HG03139 (cell line): ENCODE data around the gene CMTM7.
A peak's percentile ranks its signal among the peaks of the same experiment; 100 is the strongest.

Experiments used
- ATAC-seq: cut with Tn5 transposase; IDR thresholded peaks from one replicate; pipeline ENCODE4 v1.9.1; 2021; ENCODE audit not compliant: unreplicated experiment

Gene CMTM7

DNA sequence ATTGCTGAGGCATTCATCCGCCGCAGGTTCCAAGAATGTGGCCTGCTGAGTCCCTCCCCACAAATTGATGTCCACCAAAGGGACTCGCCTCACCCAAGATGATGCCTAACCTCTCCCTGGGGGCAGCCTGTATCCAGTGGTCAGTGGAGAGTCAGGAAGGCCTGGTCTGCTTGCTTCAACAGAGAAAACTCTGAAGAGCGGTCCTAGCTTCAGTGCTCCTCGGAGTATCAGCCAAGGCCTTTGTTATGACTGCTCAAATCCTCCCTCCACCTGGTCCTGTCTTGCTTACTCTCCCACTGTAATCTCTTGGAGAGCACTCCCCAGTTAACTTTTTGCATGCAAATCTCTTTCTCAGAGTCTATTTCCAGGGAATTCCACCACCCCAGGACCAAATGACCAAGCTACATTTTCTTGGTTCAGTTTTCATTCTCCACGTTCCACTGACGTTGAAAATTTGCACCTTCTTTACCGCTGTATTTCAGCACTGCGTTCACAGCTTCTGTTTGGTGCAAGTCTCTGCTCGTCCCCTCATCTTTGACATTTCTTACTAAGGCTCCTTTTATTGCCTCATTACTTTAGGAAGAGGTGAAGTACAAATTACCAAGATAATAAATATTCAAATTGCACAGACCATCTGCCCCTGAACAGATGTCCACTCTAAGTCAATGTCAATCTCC, 22.3 kb downstream of the CMTM7 start:
- ATAC-seq = no peak

DNA sequence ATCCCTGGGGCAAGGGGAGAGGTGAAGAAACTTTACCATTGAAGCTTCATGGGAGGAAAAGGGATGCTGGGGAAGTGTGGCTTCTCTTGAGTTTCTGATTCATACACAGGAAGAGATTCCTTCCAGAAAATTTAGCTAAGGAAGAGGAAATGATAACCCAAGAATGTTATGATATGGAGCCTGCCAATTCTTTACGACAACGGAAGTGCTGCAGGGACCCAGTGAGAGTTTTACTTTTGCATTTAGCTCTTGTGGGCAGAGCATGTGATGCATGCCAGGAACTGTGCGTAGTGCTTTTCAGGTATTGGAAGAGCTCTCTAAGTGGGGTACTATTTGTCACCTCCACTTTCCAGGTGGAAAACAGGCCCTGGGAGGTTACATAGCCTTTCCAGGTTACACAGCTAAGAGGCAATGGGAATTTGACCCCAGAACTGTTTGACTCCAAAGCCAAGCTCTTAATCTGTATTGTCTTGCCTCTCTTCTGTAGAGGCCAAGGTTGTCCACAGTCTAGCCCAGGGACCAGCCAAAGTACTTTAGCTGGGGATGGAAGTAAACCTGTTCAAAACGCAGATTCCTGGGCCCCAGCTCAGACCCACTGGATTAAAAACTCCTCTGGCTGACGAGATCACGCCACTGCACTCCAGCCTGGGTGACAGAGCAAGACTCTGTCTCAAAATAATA, 23.0 kb downstream of the CMTM7 start:
- ATAC-seq = peak; percentile 63

DNA sequence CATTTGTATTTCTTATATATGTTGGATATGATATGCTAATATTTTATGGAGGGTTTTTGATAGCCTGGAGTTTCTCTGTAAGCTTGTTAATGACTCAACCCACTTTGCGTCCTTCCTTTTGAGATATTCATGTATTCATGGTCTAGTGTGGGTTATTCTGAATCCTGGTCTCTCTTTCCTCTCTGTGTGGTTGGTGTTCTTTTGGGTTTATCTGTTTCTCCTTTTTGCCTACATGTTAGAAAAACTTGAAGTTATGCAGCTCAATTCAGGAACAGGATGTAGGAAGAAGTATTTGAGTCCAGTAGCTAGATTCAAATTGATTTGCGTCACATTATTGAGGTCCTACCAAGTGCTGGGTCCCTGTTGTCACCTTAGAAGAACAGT, 28.1 kb downstream of the CMTM7 start:
- no peak for ATAC-seq

DNA sequence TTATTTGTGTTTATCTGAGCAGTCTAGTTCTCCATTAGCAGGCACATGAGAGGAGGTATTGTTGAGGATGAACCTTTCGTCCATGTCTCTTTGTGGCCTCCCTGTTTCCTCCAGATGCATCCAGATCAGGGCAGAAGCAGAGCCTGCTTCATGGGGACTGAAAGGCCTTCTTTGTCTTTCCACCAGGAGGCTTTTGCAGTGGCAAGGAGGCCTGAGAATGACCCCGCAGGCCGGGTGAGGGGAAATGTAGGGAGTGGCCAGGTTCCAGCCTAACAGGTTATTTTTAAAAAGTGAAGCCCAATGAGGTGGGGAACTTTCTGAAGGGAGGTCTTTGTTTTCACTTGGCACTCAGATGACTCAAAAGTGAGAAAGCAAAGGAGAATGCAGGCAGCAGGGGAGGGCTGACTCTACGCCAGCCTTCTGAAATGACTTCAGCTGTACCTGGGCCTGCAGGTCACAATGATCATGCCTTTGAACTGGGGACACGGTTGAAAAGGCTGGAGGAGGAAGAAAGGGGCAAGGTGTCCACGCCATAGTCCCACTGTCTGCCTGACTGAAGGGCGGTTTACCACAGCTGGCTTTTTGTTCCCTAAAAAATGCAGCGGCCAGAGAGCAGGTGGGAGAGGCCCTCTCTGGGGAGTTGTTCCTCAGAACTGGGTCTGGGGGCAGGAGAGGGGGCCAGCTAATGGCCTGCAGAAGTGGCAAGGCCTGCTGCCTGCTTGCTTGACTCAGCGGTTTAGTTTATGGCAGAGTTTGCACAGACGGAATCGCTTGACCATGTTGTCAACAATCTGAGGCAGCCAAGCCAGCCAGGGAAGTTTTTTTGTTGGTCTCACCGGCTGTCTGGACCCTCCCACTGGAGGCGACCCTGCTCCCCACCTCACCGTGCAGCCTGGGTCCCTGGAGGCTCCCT, 28.7 kb downstream of the CMTM7 start:
- peak; percentile 55 for ATAC-seq

DNA sequence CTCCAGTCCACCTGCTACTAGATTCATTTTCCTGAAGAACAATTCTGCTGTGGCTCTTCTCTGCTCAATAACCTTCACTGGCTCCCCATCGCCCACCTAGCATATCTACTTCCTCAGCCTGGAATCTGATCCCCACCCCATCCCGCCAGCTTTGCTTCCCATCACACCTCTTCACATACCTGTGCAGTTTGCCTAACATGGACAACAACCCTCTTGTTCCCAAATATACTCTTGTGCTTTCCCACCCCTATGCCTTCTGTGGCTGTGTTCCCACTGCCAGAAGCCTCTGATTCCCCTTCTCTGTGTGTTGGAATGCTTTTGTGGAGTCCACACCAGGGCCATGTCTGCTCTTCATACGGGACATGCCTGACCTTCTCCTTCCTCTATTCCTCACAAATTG, 29.5 kb downstream of the CMTM7 start:
- no peak for ATAC-seq

DNA sequence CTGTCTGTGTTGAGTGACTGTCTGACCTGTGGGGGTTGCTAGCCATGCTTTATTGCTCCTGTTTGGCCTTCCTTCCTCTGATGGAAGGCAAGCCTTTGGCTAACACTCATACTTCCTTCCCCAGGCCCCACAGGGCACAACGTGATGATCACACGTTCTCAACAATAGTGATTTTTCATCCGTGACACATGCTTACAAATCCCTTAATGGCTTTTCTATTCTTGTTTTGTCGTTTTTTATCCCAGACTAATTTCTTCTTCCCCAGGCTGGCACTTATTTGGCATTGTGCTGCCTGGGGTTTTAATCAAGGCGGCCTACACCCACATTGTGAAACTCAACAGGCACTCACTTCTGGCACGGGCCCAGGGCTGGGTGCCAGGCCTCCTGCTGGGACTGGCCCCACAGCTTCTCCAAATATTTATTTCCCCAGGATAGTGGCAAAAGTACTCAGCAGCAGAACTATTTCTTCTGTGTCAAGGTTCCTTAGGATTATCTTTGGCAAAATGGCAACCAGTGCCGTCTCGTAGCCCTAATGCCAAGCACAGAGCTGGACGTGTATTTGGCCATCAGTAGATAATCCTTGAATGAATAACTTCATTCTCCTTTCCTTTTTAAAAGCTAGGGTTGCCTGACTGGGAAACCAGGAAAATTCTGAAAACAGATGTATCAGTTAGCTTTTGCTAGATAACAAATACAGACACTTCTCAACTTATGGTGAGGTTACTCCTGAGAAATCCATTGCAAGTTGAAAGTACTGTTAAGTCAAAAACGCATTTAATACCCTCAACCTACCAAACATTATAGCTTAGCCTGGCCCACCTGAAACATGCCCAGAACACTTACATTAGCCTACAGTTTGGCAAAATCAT, 30.6 kb downstream of the CMTM7 start:
- ATAC-seq = no peak

DNA sequence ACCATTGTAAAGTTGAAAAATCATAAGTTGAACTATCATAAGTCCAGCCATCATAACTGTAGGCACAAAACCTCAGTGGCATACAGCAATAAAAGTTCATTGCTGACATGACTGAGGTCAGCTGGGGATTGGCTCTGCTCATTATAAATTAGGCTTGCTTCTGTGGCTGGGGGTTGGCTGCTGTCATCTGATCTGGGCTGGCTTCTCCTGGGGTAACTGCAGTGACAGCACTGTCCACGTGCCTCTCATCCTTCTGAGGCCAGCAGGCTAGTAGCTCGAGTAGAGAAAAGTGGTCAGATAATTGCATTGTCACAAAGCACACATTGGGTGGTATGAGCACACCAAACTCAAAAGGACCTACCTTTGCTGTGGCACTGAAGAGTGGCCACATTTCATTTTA, 31.3 kb downstream of the CMTM7 start:
- ATAC-seq = no peak

DNA sequence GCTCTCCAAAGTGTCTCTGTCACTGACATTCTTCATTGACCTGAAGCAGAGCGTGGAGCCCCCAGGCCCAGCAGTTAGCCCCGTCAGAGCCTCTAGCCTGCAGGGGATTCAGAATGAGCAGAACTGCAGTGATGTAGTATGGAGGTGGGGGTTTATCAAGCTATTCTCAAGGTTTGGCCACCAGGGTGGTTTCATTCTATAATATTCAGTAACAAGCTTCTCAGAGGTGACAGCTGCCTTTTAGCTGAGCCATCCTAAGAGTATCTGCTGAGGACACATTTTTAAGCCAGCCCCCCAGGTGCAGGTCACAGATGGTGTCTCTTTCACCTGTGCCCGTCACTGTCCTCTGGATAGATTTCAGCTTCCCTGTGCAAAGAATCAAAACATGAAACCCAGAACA, 31.9 kb downstream of the CMTM7 start:
- ATAC-seq = peak; percentile 32

DNA sequence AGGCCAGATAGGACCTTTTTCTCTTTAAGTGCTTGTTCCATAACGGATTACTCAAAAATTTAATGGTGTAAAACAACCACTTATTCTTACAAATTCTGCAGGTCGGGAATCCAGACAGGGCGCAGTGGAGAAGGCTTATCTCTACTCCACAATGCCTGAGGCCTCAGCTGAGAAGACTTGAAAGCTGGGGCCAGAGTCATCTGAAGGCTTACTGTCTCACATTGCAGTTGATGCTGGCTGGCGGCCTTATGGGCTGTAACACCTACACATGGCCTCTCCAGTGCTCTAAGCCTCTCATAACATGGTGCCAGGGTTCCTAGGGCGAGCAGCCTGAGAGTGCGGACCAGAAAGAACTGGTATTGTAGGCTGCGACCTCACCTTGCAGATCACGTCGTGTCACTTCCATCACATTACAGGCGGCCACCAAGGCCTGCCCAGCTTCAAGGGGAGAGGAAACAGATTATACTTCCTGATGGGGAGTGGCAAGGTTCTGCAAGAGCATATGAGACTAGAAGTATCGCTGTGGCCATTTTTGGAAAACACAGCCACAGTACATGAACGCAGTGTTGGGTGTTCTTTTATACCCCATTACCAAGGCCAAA, 32.4 kb downstream of the CMTM7 start:
- ATAC-seq = no peak

DNA sequence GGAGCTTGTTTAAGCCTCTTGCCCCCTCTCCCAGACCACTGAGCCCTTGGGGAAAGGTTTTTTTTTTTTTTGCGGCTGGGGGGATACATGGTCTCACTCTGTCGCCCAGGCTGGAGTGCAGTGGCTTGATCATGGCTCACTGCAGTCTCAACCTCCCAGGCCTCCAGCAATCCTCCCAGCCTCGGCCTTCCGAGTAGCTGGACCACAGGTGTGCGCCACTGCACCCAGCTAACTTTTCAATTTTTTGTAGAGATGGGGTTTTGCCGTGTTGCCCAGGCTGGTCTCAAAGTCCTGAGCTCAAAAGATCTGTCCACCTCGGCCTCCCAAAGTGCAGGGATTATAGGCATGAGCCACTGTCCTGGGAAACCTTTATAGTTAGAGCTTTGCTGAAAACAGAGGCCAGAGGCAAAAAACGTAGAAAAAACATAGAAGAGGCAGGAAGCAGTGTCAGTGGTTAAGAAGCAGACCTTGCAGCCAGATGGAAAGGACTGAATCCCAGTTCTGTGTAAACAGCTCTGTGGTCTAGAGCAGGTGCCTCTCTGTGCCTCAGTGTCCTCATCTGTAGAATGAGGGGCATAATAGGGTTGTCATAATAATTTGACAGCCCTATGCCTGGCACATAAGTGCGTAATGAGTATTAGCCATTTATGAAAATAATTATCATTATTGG, 33.1 kb downstream of the CMTM7 start:
- ATAC-seq = no peak

DNA sequence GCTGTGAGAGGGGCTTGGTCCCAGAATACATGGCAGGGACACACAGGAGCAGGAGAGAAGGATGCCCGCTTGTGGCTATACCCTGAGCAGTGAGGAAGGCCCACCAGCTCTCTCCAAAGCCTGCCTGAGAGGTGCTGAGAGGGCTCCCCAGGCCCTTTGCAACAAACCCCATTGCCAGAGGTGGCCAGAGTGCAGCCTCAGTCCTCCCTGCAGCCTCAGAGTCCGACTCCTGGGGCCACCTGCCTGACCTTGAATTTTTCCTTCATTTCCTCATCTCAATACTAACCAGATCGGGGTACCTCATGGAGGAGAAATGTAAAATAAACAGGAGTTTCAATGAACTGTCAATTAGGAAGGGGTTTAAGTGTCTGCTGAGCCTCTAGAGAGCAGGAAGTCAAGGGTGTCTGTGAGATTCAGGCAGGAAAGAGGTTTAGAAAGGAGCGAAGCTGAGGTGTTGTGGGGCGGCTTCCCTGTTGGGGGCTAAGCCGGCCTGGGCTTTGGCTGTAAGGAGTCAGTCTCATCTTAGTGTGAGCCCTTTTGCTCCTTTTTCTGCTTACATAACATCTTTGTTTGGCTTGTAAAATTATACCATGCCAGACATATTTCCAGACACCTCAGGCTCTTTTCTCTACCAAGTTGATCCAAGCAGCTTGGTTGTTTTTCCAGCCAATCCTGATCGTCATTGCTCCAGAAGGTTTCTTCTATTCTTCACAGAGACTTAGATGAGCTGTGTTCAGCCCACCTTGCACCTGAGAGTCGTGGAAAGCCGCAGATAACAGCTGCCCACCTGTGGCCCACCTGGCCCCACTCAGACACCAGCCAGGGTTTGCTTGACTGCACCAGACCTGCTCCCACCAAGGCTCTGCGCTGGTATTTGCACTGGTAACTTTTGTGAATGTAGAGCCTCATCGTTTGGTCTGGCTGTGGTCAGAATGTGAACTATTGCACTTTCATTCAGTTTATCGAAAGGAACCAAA, 36.7 kb downstream of the CMTM7 start:
- ATAC-seq = peak; percentile 75

DNA sequence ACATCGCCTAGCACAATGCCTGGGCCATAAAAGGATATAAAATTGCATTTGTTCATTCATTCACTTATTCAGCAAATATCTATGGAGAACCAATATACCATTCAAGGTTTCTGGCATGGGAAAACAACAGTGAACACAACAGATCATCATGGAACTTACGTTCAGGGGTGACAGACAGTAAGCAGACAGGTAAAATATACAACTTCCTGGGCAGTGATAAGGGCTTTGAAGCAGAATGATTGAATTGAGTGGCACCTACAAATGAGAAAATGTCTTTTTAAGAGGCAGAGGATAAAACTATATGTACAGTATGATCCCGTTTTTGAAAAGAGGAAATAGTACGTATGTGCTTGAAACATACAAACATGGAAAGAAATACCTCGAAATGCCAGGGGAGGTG, 39.2 kb downstream of the CMTM7 start:
- ATAC-seq = no peak

DNA sequence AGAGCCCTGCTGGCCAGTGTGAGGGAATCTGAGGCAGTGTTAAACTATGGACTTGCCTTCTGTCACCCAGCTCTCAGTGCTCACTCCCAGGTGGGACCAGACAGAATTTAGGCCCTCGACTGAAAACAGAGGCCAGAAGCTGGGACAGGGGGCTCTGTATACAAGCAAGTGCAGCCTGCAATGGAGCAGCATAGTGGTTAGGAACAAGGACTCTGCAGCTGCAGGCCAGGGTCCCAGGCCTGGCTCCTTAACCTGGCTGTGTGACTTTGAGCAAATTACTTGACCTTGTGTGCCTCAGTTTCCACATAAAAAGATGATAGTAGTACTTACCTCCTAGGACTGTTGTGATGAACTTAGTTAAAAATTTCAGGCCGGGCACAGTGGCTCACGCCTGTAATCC, 39.8 kb downstream of the CMTM7 start:
- ATAC-seq = no peak

DNA sequence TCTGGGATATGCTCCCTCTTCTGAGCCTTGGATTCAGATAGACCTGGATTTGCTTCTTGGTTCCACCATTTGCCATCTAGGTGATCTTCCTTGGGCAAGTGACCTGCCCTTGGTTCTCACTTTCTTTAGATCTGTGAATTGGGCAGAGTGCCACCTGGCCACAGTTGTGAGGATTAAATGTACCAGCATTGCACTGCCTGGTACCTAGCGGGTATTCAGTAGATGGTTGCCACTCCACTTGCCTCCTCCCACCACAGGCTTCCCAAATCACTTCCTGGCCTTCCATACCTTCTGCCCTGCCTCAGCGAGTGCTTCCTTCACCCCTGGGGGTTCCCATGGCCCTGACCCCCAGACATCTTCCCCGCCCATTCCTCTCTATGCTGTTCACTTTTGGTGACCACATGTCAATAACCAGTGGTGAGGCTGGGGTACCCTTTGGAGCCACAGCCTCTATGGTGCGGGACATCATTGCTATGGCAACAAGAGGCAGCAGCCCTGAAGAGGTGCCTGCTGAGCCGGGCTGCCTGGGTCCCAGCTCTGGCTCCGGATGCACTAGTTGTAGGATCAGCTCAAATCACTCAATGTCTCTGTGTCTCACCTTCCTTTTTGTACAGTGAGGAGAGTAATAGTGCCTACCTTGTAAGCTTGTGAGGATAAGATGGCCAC, 40.5 kb downstream of the CMTM7 start:
- no peak for ATAC-seq

DNA sequence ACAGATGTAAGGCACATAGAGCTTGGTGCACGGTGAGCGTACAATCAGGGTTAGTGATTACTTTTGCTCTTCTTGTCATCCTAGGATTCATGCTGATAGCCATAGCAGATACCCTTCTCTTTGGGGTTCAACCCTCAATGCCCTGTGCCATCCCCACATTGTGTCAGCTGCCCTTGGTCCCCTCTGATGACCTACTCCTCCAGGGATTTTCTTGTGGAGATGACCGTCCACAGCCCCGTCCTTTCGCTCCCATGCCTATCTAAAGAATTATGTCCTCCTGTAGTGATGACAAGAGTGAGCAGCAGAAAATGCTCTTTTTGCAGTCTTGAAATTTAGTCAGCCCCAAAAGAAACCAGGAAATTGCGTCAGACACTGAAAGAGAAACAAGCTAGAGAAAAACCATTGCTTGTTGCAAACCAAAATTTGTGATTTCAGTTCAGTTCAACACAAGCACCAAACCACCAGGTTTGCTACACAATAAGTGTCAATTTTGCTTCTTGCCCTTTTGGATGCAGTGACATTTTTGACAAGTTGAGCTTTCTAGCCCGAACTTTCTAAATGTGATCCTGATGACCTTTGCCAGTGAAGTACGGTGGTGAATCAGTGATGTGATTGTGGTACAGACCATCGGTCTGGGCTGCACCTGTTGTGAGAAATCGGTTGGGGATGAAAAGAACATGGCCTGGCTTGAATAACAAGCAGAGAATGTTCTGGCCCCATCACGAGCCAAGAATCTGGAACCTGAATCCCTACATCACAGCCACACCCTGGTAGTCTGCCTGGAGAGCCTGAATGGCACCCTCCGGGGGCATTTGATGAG, 41.3 kb downstream of the CMTM7 start:
- no peak for ATAC-seq

DNA sequence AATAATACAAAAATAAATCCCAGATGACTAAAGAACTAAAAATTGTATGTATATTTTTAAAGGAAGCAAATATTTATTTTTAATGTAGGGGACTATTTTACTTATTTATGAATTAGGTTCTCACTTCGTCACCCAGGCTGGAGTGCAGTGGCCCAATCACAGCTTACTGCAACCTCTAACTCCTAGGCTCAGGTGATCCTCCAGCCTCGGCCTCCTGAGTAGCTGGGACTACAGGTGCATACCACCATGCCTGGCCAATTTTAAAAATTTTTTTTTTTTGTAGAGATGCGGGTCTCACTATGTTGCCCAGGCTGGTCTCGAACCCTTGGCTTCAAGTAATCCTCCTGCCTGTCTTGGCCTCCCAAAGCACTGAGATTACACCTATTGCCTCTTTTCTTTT, 42.6 kb downstream of the CMTM7 start:
- ATAC-seq = no peak
